ENCODE results near the gene CLEC20A.

GRCh38 chr1:178537382-178538090 is 40.8 kb upstream of the CLEC20A start:
- TF ChIP-seq CTCF (IDR thresholded peaks at IDR 0.05), result no peak
- TF ChIP-seq POLR2A (IDR thresholded peaks at IDR 0.05), result no peak

All from adrenal gland (tissue), 5 donors.